GM12878 (cell line): ENCODE results near the gene MEF2D. TPM values are rescaled to one million over a fixed set of nuclear protein-coding genes. Genes with fewer than 3 reads are reported as not detected.
A peak's percentile ranks its signal among the peaks of the same experiment; 100 is the strongest.

Experiments used
- ATF7 ChIP-seq: fragments of 450-650 bp; IDR thresholded peaks from 2 replicates; pipeline ENCODE4 v1.6.1; 2016; ENCODE audit warnings: low read depth, mild to moderate bottlenecking
- BHLHE40 ChIP-seq, 2 experiments: fragments of 450-650 bp in 1 of 2; IDR thresholded peaks; 2 replicates each; pipeline ENCODE4 v1.6.1; 2011 to 2017; ENCODE audit warnings: low read depth in 2 of 2, borderline replicate concordance in 1 of 2, improper control_type of control experiment in 1 of 2, low read length in 1 of 2, mild to moderate bottlenecking in 1 of 2
- CBX5 ChIP-seq: sonication (generic); IDR thresholded peaks from 2 replicates; pipeline ENCODE4 v1.6.1; 2016; ENCODE audit warnings: low read depth, moderate library complexity, mild to moderate bottlenecking, inconsistent platforms
- CREM ChIP-seq: IDR thresholded peaks from 2 replicates; pipeline ENCODE4 v1.6.1; 2014; ENCODE audit warnings: antibody characterized with exemption, low read depth
- IKZF1 ChIP-seq: fragments of 450-650 bp; conservative IDR thresholded peaks from 2 replicates; pipeline ENCODE4 v1.6.1; 2017; ENCODE audit warnings: antibody characterized with exemption, mild to moderate bottlenecking
- NFXL1 ChIP-seq: fragments of 450-650 bp; IDR thresholded peaks from 2 replicates; pipeline ENCODE4 v1.6.1; 2017; ENCODE audit warnings: antibody characterized with exemption, mild to moderate bottlenecking, borderline replicate concordance
- NFYB ChIP-seq: IDR thresholded peaks from 2 replicates; pipeline ENCODE4 v1.6.1; 2011; ENCODE audit warnings: low read depth, mild to moderate bottlenecking, low read length, improper control_type of control experiment, moderate library complexity; ENCODE audit not compliant: insufficient read depth
- PAX5 ChIP-seq: IDR thresholded peaks from 2 replicates; pipeline ENCODE4 v1.6.1; 2011; ENCODE audit warnings: low read depth, low read length, borderline replicate concordance
- POLR2A ChIP-seq: IDR thresholded peaks from 2 replicates; pipeline ENCODE4 v1.6.1; 2011; ENCODE audit warnings: low read depth, mild to moderate bottlenecking, low read length
- RFX5 ChIP-seq: IDR thresholded peaks from 2 replicates; pipeline ENCODE4 v1.6.1; 2011; ENCODE audit warnings: low read depth, low read length, improper control_type of control experiment
- SP1 ChIP-seq: IDR thresholded peaks from one replicate; pipeline ENCODE4 v1.6.1; 2011; ENCODE audit warnings: low read depth, low read length
- SRF ChIP-seq, 2 experiments: IDR thresholded peaks; 2 replicates each; pipeline ENCODE4 v1.6.1; 2011; ENCODE audit warnings: low read depth in 2 of 2, low read length in 2 of 2, mild to moderate bottlenecking in 1 of 2, moderate library complexity in 1 of 2
- YY1 ChIP-seq: IDR thresholded peaks from 2 replicates; pipeline ENCODE4 v1.6.1; 2011; ENCODE audit warnings: low read depth, mild to moderate bottlenecking, low read length
- polyA plus RNA-seq, 11 experiments: library from polyadenylated mRNA; depleted of rRNA in 4 of 11; unstranded in 6 of 11; stranded (reverse) in 5 of 11; fragments of >200 nt; fragmentation: Nextera tagmentation in 4 of 11; fragmentation: Illumina TruSeq in 1 of 11; extraction: Ambion mirVana in 4 of 11; extraction: Trizol in 1 of 11; gene quantifications; 1 replicate in 1 of 11; 2 replicates in 10 of 11; pipeline versions ENCODE4 v1.2.1 to v1.2.3, GENCODE V29; 2011 to 2016; ENCODE audit warnings: inconsistent platforms in 2 of 11, missing spikeins in 2 of 11, low read depth in 1 of 11
- total RNA-seq, 4 experiments: library from RNA; depleted of rRNA in 3 of 4; stranded (reverse); fragments of >200 nt in 3 of 4; fragmentation: Illumina TruSeq in 1 of 4; extraction: Trizol in 1 of 4; gene quantifications; 2 replicates each; pipeline versions ENCODE4 v1.2.1 to v1.2.3, GENCODE V29; 2013 to 2021
- TF ChIP-seq, protein P1 (sequence below): fragments of 450-650 bp; IDR thresholded peaks from 2 replicates; pipeline ENCODE4 v1.6.1; 2018; ENCODE audit warnings: mild to moderate bottlenecking, low read depth, moderate library complexity; ENCODE audit not compliant: partially characterized antibody
- TF ChIP-seq, protein P2 (sequence below): fragments of 450-650 bp; formaldehyde crosslinking; IDR thresholded peaks from 2 replicates; pipeline ENCODE4 v1.4.0; 2020; ENCODE audit warnings: mild to moderate bottlenecking, moderate library complexity

MEF2D gene
- total and polyA plus RNA-seq, 10 of the 15 experiments (the other 5 are each of a cell fraction or from before 2014, with no cell fraction given), result 0.61 to 53.0 (median 15.2) TPM

DNA sequence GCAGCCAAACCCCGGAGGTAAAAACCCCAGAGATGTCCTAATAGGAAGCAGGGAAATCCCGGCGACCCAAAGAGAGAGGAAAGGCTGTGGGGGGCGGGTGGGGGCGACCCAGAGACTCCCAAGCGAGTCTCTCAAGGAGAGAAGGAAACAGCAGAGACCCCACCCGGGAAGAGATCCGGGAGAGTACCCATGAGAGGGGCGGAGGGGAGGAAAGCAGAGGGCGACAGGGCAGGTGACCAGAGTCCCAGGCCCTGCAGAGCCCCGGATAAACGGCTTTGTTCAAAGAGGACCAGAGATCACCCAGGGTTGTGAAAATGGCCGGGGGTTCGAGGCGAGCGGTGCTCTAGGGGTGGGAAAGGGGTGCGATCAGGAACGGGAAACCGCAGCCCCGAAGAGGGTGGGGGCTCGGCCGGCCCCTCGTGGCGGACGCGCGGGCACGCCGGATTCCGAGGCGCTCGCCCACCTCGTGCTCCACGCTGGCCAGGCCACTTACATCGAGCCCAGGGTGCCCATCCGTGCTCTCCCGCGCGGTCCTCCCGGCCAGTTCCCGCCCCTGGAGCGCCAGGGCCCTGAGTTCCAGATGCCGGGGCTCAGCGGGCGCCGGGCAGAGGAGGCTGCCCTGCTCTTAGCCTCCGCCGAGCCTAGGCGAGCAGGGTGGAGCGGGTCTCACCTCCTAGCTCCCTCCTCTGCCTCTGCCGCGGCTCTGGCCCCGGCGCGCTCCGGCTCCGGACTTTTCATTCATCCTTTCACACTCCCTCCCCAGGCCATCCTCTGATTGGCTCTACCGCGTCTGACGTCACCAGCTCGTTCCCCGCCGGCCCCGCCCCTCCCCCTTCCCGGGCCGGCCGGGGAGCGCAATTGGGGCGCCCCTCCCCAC lies 79.3 kb downstream of the MEF2D start (continued):
- TF ChIP-seq, protein P1, sequence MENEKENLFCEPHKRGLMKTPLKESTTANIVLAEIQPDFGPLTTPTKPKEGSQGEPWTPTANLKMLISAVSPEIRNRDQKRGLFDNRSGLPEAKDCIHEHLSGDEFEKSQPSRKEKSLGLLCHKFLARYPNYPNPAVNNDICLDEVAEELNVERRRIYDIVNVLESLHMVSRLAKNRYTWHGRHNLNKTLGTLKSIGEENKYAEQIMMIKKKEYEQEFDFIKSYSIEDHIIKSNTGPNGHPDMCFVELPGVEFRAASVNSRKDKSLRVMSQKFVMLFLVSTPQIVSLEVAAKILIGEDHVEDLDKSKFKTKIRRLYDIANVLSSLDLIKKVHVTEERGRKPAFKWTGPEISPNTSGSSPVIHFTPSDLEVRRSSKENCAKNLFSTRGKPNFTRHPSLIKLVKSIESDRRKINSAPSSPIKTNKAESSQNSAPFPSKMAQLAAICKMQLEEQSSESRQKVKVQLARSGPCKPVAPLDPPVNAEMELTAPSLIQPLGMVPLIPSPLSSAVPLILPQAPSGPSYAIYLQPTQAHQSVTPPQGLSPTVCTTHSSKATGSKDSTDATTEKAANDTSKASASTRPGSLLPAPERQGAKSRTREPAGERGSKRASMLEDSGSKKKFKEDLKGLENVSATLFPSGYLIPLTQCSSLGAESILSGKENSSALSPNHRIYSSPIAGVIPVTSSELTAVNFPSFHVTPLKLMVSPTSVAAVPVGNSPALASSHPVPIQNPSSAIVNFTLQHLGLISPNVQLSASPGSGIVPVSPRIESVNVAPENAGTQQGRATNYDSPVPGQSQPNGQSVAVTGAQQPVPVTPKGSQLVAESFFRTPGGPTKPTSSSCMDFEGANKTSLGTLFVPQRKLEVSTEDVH, result no peak
- TF ChIP-seq IKZF1 (peak; percentile 28; the same call in 1 of the 2 replicates), NFXL1 (no peak), YY1 (peak; percentile 79), NFYB (peak; percentile 63; the same call in 1 of the 2 replicates), CBX5 (no peak), SP1 (peak; percentile 94), SRF (IDR thresholded peaks at IDR 0.05; ENCODE audit: low read depth in 2 of 2, low read length in 2 of 2) (0 out of 4 replicates have a peak, but pooled peaks of 1 of the 2 experiments have one; percentile 6), PAX5 (no peak), CREM (peak; percentile 69), BHLHE40 (IDR thresholded peaks at IDR 0.05; ENCODE audit: borderline replicate concordance in 1 of 2, low read depth in 2 of 2, low read length in 1 of 2) (peak in 1 of 2 experiments; percentile 13; a peak in 1 of 4 replicates), POLR2A (peak; percentile 82), RFX5 (peak; percentile 40; the same call in 1 of the 2 replicates), ATF7 (peak; percentile 82)
- TF ChIP-seq, protein P2, sequence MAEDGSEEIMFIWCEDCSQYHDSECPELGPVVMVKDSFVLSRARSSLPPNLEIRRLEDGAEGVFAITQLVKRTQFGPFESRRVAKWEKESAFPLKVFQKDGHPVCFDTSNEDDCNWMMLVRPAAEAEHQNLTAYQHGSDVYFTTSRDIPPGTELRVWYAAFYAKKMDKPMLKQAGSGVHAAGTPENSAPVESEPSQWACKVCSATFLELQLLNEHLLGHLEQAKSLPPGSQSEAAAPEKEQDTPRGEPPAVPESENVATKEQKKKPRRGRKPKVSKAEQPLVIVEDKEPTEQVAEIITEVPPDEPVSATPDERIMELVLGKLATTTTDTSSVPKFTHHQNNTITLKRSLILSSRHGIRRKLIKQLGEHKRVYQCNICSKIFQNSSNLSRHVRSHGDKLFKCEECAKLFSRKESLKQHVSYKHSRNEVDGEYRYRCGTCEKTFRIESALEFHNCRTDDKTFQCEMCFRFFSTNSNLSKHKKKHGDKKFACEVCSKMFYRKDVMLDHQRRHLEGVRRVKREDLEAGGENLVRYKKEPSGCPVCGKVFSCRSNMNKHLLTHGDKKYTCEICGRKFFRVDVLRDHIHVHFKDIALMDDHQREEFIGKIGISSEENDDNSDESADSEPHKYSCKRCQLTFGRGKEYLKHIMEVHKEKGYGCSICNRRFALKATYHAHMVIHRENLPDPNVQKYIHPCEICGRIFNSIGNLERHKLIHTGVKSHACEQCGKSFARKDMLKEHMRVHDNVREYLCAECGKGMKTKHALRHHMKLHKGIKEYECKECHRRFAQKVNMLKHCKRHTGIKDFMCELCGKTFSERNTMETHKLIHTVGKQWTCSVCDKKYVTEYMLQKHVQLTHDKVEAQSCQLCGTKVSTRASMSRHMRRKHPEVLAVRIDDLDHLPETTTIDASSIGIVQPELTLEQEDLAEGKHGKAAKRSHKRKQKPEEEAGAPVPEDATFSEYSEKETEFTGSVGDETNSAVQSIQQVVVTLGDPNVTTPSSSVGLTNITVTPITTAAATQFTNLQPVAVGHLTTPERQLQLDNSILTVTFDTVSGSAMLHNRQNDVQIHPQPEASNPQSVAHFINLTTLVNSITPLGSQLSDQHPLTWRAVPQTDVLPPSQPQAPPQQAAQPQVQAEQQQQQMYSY (CRISPR knock-in tag), result no peak
